Measurements from ENCODE around the gene RBMX.

GRCh38 chrX:136865270-136866158 is 15.0 kb downstream of the RBMX start:
- TF ChIP-seq POLR2A (IDR thresholded peaks at IDR 0.05) (no peak), CTCF (IDR thresholded peaks at IDR 0.05) (no peak), EP300 (IDR thresholded peaks at IDR 0.05) (no peak)

Data from ovary (tissue), 3 donors.